Liver (tissue), 9 donors: ENCODE results near the gene IFI35. TPM values are rescaled to one million over a fixed set of nuclear protein-coding genes. Genes with fewer than 3 reads are reported as not detected.

Source experiments
- DNase-seq: peaks from one replicate; pipeline ENCODE4 v3.0.0-alpha.2; 2017; ENCODE audit warnings: low spot score
- H3K27ac ChIP-seq, 2 donors: one replicate each; pipeline ENCODE4 v1.7.0; 2013; ENCODE audit warnings: inconsistent platforms in 2 of 2, low read length in 2 of 2, control low read depth in 1 of 2, low read depth in 1 of 2, mild to moderate bottlenecking in 1 of 2
- H3K27me3 ChIP-seq, 4 donors: one replicate each; pipeline versions ENCODE4 v1.6.1 to v1.7.0; 2013; ENCODE audit warnings: low read length in 3 of 4, inconsistent platforms in 1 of 4, mild to moderate bottlenecking in 1 of 4, moderate library complexity in 1 of 4; ENCODE audit not compliant: control insufficient read depth in 4 of 4, insufficient read depth in 4 of 4
- H3K36me3 ChIP-seq, 4 donors: one replicate each; pipeline versions ENCODE4 v1.6.1 to v1.7.0; 2013; ENCODE audit warnings: low read length in 3 of 4, mild to moderate bottlenecking in 3 of 4, low read depth in 1 of 4, moderate library complexity in 1 of 4; ENCODE audit not compliant: control insufficient read depth in 4 of 4, insufficient read depth in 3 of 4
- H3K4me1 ChIP-seq, 4 donors: one replicate each; pipeline versions ENCODE4 v1.6.1 to v1.7.0; 2013; ENCODE audit warnings: low read length in 3 of 4, mild to moderate bottlenecking in 3 of 4, moderate library complexity in 1 of 4; ENCODE audit not compliant: control insufficient read depth in 4 of 4, insufficient read depth in 4 of 4
- H3K4me3 ChIP-seq, 3 donors: one replicate each; pipeline versions ENCODE4 v1.6.1 to v1.7.0; 2013; ENCODE audit warnings: low read length in 3 of 3, control low read depth in 1 of 3, low read depth in 1 of 3, mild to moderate bottlenecking in 1 of 3
- H3K9ac ChIP-seq, 2 donors: one replicate each; pipeline ENCODE4 v1.7.0; 2013; ENCODE audit warnings: low read length in 2 of 2, mild to moderate bottlenecking in 2 of 2, moderate library complexity in 2 of 2, control low read depth in 1 of 2, low read depth in 1 of 2
- H3K9me3 ChIP-seq, 4 donors: one replicate each; pipeline versions ENCODE4 v1.6.1 to v1.7.0; 2013; ENCODE audit warnings: low read length in 3 of 4; ENCODE audit not compliant: control insufficient read depth in 4 of 4
- ATF3 ChIP-seq: IDR thresholded peaks from 2 replicates; pipeline ENCODE4 v1.6.1; 2016; ENCODE audit warnings: antibody characterized with exemption
- EGR1 ChIP-seq, 2 donors: IDR thresholded peaks; 2 replicates each; pipeline ENCODE4 v1.6.1; 2016 to 2018; ENCODE audit warnings: antibody characterized with exemption in 2 of 2, low read depth in 2 of 2
- FOXA1 ChIP-seq: IDR thresholded peaks from 2 replicates; pipeline ENCODE4 v1.6.1; 2016; ENCODE audit warnings: antibody characterized with exemption
- FOXA2 ChIP-seq: IDR thresholded peaks from 2 replicates; pipeline ENCODE4 v1.6.1; 2016; ENCODE audit warnings: antibody characterized with exemption
- GABPA ChIP-seq, 2 donors: IDR thresholded peaks in 1 of 2; conservative IDR thresholded peaks in 1 of 2; 2 replicates each; pipeline ENCODE4 v1.6.1; 2016; ENCODE audit warnings: antibody characterized with exemption in 2 of 2, mild to moderate bottlenecking in 1 of 2, moderate library complexity in 1 of 2
- HNF4A ChIP-seq, 2 donors: conservative IDR thresholded peaks; 2 replicates each; pipeline ENCODE4 v1.6.1; 2016; ENCODE audit warnings: antibody characterized with exemption in 2 of 2, mild to moderate bottlenecking in 2 of 2
- HNF4G ChIP-seq: IDR thresholded peaks from 2 replicates; pipeline ENCODE4 v1.6.1; 2016; ENCODE audit warnings: antibody characterized with exemption
- JUND ChIP-seq, 2 donors: IDR thresholded peaks; 2 replicates each; pipeline ENCODE4 v1.6.1; 2016; ENCODE audit warnings: antibody characterized with exemption in 2 of 2
- MAX ChIP-seq: IDR thresholded peaks from 2 replicates; pipeline ENCODE4 v1.6.1; 2016; ENCODE audit warnings: antibody characterized with exemption
- NR2F2 ChIP-seq: IDR thresholded peaks from 2 replicates; pipeline ENCODE4 v1.6.1; 2016; ENCODE audit warnings: antibody characterized with exemption
- RAD21 ChIP-seq, 2 donors: IDR thresholded peaks; 2 replicates each; pipeline ENCODE4 v1.6.1; 2016; ENCODE audit warnings: antibody characterized with exemption in 2 of 2, mild to moderate bottlenecking in 2 of 2
- RXRA ChIP-seq, 2 donors: IDR thresholded peaks; 2 replicates each; pipeline ENCODE4 v1.6.1; 2017 to 2018; ENCODE audit warnings: antibody characterized with exemption in 2 of 2, mild to moderate bottlenecking in 1 of 2
- SP1 ChIP-seq: IDR thresholded peaks from 2 replicates; pipeline ENCODE4 v1.6.1; 2018; ENCODE audit warnings: antibody characterized with exemption, mild to moderate bottlenecking
- TAF1 ChIP-seq: conservative IDR thresholded peaks from 2 replicates; pipeline ENCODE4 v1.6.1; 2016; ENCODE audit warnings: antibody characterized with exemption, mild to moderate bottlenecking
- YY1 ChIP-seq: IDR thresholded peaks from 2 replicates; pipeline ENCODE4 v1.6.1; 2016; ENCODE audit warnings: antibody characterized with exemption, mild to moderate bottlenecking
- WGBS: extraction: QIAGEN DNeasy Blood & Tissue Kit; methylation state at CpG from one replicate; pipeline ENCODE4 v1.1.7; 2013; 5-methylcytosine and 5-hydroxymethylcytosine counted together
- polyA plus RNA-seq, 2 donors: library from polyadenylated mRNA; stranded (reverse) in 1 of 2; unstranded in 1 of 2; fragments of 200-250 nt in 1 of 2; fragments of >200 nt in 1 of 2; fragmentation: Nextera tagmentation in 1 of 2; extraction: Ambion mirVana in 1 of 2; gene quantifications; one replicate each; pipeline versions ENCODE4 v1.2.1 to v1.2.3, GENCODE V29; 2013 to 2015
- total RNA-seq, 2 donors: library from RNA; depleted of rRNA; stranded (reverse); fragments of >200 nt; gene quantifications; one replicate each; pipeline ENCODE4 v1.2.3, GENCODE V29; 2014
- TF ChIP-seq, protein P1 (sequence below): IDR thresholded peaks from 2 replicates; pipeline ENCODE4 v1.6.1; 2016; ENCODE audit warnings: antibody characterized with exemption, mild to moderate bottlenecking
- TF ChIP-seq, protein P2 (sequence below): fragments of 150-350 bp; IDR thresholded peaks from 2 replicates; pipeline ENCODE4 v1.5.1; 2017; ENCODE audit warnings: improper control_type of control experiment, low read depth, low read length; ENCODE audit not compliant: missing input control
- TF ChIP-seq, protein P3 (sequence below): IDR thresholded peaks from 2 replicates; pipeline ENCODE4 v1.6.1; 2016; ENCODE audit warnings: antibody characterized with exemption
- donor health status: healthy.
- donor health status: healthy.
- donor health status: healthy.
- donor health status: healthy.
- donor health status: healthy.

The IFI35 gene
- total and polyA plus RNA-seq, 4 donors, result 11.9 to 34.6 (median 22.0) TPM

- 85% methylated on average over 5 of the region's 5 CpGs for WGBS
- no peaks in the 10 kb centered on the region for H3K27me3 ChIP-seq
- no peak overlapping the region for H3K9ac ChIP-seq
- no peak for DNase-seq
- no peaks in the 10 kb centered on the region for H3K36me3 ChIP-seq
- H3K27ac ChIP-seq, result no peak overlapping the region
- H3K4me3 ChIP-seq, result no peak overlapping the region
- H3K9me3 ChIP-seq, result no peaks in the 10 kb centered on the region
- peaks cover 5 to 32% (median 28%) of the 10 kb centered on the region in 4 donors for H3K4me1 ChIP-seq
- TF ChIP-seq RAD21 (IDR thresholded peaks at IDR 0.05) (no peak), YY1 (no peak), JUND (IDR thresholded peaks at IDR 0.05) (no peak), TAF1 (no peak), FOXA2 (no peak), HNF4G (no peak), EGR1 (IDR thresholded peaks at IDR 0.05; ENCODE audit: low read depth in 2 of 2) (no peak), RXRA (IDR thresholded peaks at IDR 0.05) (no peak), GABPA (IDR thresholded peaks at IDR 0.05 in 1 of 2, conservative IDR thresholded peaks at IDR 0.05 in 1 of 2) (no peak)
- TF ChIP-seq, protein P1, sequence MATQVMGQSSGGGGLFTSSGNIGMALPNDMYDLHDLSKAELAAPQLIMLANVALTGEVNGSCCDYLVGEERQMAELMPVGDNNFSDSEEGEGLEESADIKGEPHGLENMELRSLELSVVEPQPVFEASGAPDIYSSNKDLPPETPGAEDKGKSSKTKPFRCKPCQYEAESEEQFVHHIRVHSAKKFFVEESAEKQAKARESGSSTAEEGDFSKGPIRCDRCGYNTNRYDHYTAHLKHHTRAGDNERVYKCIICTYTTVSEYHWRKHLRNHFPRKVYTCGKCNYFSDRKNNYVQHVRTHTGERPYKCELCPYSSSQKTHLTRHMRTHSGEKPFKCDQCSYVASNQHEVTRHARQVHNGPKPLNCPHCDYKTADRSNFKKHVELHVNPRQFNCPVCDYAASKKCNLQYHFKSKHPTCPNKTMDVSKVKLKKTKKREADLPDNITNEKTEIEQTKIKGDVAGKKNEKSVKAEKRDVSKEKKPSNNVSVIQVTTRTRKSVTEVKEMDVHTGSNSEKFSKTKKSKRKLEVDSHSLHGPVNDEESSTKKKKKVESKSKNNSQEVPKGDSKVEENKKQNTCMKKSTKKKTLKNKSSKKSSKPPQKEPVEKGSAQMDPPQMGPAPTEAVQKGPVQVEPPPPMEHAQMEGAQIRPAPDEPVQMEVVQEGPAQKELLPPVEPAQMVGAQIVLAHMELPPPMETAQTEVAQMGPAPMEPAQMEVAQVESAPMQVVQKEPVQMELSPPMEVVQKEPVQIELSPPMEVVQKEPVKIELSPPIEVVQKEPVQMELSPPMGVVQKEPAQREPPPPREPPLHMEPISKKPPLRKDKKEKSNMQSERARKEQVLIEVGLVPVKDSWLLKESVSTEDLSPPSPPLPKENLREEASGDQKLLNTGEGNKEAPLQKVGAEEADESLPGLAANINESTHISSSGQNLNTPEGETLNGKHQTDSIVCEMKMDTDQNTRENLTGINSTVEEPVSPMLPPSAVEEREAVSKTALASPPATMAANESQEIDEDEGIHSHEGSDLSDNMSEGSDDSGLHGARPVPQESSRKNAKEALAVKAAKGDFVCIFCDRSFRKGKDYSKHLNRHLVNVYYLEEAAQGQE, result no peak
Observed at GRCh38 chr17:43042025-43042628, 35.5 kb downstream of the IFI35 start.

DNA sequence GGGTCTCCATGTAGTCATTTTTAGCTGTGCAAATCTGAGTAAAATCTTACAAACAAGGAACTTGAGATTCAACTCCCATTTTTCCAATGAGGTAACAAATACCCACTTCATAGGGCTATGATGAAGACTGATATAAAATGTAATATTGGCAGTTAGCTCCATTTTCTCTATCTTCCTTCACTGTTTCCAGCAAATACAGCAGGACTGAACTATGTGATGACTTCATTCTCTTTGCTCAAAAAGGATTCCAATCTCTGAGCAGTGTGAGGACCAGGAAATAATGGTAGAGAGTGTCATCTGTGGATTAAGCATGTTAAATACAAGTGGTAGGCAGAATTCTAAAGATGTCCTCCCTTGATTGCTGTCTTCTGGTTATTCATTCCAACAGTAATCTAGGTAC is 36.7 kb downstream of the IFI35 start:
- TF ChIP-seq JUND (IDR thresholded peaks at IDR 0.05) (no peak), RXRA (IDR thresholded peaks at IDR 0.05) (no peak), NR2F2 (no peak), MAX (no peak), SP1 (no peak), TAF1 (no peak), GABPA (IDR thresholded peaks at IDR 0.05 in 1 of 2, conservative IDR thresholded peaks at IDR 0.05 in 1 of 2) (no peak), ATF3 (no peak), HNF4G (no peak), HNF4A (conservative IDR thresholded peaks at IDR 0.05) (no peak), FOXA1 (no peak), EGR1 (IDR thresholded peaks at IDR 0.05; ENCODE audit: low read depth in 2 of 2) (no peak), FOXA2 (no peak), RAD21 (IDR thresholded peaks at IDR 0.05) (no peak)
- TF ChIP-seq, protein P2, sequence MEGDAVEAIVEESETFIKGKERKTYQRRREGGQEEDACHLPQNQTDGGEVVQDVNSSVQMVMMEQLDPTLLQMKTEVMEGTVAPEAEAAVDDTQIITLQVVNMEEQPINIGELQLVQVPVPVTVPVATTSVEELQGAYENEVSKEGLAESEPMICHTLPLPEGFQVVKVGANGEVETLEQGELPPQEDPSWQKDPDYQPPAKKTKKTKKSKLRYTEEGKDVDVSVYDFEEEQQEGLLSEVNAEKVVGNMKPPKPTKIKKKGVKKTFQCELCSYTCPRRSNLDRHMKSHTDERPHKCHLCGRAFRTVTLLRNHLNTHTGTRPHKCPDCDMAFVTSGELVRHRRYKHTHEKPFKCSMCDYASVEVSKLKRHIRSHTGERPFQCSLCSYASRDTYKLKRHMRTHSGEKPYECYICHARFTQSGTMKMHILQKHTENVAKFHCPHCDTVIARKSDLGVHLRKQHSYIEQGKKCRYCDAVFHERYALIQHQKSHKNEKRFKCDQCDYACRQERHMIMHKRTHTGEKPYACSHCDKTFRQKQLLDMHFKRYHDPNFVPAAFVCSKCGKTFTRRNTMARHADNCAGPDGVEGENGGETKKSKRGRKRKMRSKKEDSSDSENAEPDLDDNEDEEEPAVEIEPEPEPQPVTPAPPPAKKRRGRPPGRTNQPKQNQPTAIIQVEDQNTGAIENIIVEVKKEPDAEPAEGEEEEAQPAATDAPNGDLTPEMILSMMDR, result no peak
- TF ChIP-seq, protein P3, sequence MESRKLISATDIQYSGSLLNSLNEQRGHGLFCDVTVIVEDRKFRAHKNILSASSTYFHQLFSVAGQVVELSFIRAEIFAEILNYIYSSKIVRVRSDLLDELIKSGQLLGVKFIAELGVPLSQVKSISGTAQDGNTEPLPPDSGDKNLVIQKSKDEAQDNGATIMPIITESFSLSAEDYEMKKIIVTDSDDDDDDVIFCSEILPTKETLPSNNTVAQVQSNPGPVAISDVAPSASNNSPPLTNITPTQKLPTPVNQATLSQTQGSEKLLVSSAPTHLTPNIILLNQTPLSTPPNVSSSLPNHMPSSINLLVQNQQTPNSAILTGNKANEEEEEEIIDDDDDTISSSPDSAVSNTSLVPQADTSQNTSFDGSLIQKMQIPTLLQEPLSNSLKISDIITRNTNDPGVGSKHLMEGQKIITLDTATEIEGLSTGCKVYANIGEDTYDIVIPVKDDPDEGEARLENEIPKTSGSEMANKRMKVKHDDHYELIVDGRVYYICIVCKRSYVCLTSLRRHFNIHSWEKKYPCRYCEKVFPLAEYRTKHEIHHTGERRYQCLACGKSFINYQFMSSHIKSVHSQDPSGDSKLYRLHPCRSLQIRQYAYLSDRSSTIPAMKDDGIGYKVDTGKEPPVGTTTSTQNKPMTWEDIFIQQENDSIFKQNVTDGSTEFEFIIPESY, result no peak
- TF ChIP-seq, protein P1, result no peak
- DNase-seq, result no peak

More for the DNA sequence above, 36.7 kb downstream of the IFI35 start:
- Histone ChIP-seq H3K9me3 (no peaks in the 10 kb centered on the region), H3K27ac (no peak overlapping the region), H3K4me1 (peaks cover 5 to 27% (median 23%) of the 10 kb centered on the region in 4 donors), H3K27me3 (no peaks in the 10 kb centered on the region), H3K4me3 (no peak overlapping the region), H3K9ac (no peak overlapping the region), H3K36me3 (no peaks in the 10 kb centered on the region)
